ENCODE measurements around the gene ACO1.

GRCh38 chr9:32348106-32348695 is 36.2 kb upstream of the ACO1 start:
- no peak for TF ChIP-seq SP1 (IDR thresholded peaks at IDR 0.05)
- TF ChIP-seq FOXA1 (IDR thresholded peaks at IDR 0.05): no peak
- no peak for TF ChIP-seq FOXM1 (IDR thresholded peaks at IDR 0.05; ENCODE audit: borderline replicate concordance)
- TF ChIP-seq LEF1 (IDR thresholded peaks at IDR 0.05; ENCODE audit: borderline replicate concordance): no peak
- TF ChIP-seq ELF4 (IDR thresholded peaks at IDR 0.05): no peak
- TF ChIP-seq ZNF384 (IDR thresholded peaks at IDR 0.05): no peak
- TF ChIP-seq TARDBP (IDR thresholded peaks at IDR 0.05): no peak
- no peak for TF ChIP-seq NFRKB (IDR thresholded peaks at IDR 0.05)
- TF ChIP-seq ARNT (IDR thresholded peaks at IDR 0.05): no peak
- TF ChIP-seq SUZ12 (IDR thresholded peaks at IDR 0.05): no peak
- TF ChIP-seq BHLHE40 (IDR thresholded peaks at IDR 0.05; ENCODE audit: borderline replicate concordance): no peak
- TF ChIP-seq CTBP1 (IDR thresholded peaks at IDR 0.05; ENCODE audit: borderline replicate concordance): no peak
- TF ChIP-seq, protein P1, sequence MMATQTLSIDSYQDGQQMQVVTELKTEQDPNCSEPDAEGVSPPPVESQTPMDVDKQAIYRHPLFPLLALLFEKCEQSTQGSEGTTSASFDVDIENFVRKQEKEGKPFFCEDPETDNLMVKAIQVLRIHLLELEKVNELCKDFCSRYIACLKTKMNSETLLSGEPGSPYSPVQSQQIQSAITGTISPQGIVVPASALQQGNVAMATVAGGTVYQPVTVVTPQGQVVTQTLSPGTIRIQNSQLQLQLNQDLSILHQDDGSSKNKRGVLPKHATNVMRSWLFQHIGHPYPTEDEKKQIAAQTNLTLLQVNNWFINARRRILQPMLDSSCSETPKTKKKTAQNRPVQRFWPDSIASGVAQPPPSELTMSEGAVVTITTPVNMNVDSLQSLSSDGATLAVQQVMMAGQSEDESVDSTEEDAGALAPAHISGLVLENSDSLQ (IDR thresholded peaks at IDR 0.05): no peak

All from HEK293T (cell line).